Measurements from ENCODE around the gene C1QL4.
"Not testable (repeated sequence)": the region's sequence is repeated elsewhere in the genome, so short reads cannot be mapped to it uniquely, and the experiment has no call there.

The C1QL4 gene

GRCh38 chr12:49336645-49337584 lies at the start of gene C1QL4:
C1QL4 (minus strand) TSS chr12:49337188; CDS start chr12:49336477, 711 bp downstream.
- intact Hi-C loops (cut with DNase I) = no loop called here
- DNase-seq = peak; percentile 54 to 93 (median 81)

- DNase-seq; intact Hi-C loops (cut with DNase I): not testable (repeated sequence)
Observed at GRCh38 chr12:49380184-49380583, 43.2 kb upstream of the C1QL4 start.

DNA sequence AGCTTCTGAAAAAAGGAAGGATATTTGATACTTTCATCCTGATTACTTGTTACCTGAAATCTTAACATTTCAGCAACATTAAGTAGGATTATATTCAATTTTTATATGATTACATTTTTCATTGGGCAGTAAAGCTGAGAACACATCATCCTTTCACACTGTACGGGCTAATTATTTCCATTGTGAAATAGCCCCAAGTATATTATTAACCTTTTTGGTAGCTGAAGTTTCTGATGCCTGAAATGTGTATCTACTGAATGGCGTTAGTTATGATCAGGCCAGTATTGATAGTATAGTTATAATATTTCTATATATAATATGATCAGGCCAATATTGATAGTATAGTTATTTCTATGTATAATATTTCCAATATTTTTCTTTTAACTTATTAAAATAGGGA lies 40.4 kb upstream of the C1QL4 start:
- no peak for DNase-seq

GRCh38 chr12:49375406-49375805 lies 38.4 kb upstream of the C1QL4 start:
- intact Hi-C loops (cut with DNase I) = no loop called here

More for the DNA sequence above, 40.4 kb upstream of the C1QL4 start:
- intact Hi-C loops (cut with DNase I) = no loop called here

GRCh38 chr12:49370539-49370938 lies 33.6 kb upstream of the C1QL4 start:
- intact Hi-C loops (cut with DNase I) = no loop called here
- DNase-seq = no peak

More at GRCh38 chr12:49375406-49375805, 38.4 kb upstream of the C1QL4 start:
- DNase-seq = no peak

GRCh38 chr12:49369411-49370145 lies 32.6 kb upstream of the C1QL4 start:
- DNase-seq = no peak
- intact Hi-C loops (cut with DNase I) = no loop called here

DNA sequence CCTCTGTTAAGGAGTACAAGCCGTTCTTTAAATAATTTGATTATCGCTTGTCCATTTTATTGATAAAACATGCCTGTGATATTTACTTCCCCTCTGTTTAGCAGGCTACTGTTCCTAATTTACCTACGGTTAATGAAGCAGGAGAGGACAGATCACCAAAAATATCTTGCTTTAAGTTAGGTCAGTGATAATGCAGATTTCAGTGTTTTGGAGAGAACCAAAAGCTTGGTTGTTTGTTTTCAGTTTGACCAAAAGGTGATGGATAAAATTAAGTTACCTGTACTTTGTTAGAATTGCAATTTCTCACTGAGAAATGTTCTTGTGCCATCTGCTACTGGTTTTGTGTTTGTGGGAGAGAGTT lies 31.2 kb upstream of the C1QL4 start:
- no peak for DNase-seq
- intact Hi-C loops (cut with DNase I) = no loop called here

GRCh38 chr12:49367381-49368239 lies 30.6 kb upstream of the C1QL4 start, which contains the start of gene SPATS2:
SPATS2 (plus strand) TSS chr12:49367462; CDS start chr12:49461013, 93,551 bp downstream.
- intact Hi-C loops (cut with DNase I) = no loop called here
- peak in 17 of 42 donors; percentile 8 to 65 (median 31) for DNase-seq

DNA sequence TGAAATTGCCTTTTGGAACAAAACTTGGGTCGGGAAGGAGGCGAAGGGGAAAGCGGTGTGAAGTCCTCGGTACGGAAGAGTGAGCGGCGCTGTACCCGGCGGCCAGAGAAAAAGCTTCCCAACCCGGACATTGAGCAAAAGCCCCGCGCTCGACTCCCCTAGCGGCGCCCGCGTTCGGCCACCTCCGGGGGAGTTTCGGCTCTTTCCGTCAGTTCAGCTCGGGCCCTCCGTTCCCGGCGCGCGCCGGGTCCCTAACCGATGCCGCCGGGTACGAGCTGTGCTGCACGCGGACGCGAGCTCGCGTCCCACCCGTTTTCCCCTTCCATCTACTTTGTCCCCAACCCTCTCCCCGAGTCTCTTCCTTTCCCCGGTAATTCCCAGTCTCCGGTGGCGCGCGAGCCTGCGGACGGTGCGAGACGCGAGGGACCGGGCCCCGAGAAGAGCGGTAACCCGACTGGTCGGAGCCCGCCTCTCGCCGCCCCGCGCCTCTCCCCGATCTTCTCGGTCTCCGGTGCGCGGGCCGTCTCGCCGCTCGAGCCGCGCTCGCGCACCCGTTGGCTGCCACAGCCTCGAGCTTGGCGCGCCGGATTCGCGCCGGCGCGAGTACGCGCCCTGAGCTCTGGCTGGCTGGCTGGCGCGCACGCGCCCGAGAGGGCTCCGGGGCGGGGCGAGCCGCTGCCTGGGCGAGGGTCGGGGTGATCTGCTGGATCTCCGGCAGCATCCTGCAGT lies 29.8 kb upstream of the C1QL4 start:
- DNase-seq = peak; percentile 39 to 93 (median 86)
- intact Hi-C loops (cut with DNase I) = no loop called here

- DNase-seq = no peak
- intact Hi-C loops (cut with DNase I) = no loop called here
Observed at GRCh38 chr12:49366096-49366651, 29.2 kb upstream of the C1QL4 start.

DNA sequence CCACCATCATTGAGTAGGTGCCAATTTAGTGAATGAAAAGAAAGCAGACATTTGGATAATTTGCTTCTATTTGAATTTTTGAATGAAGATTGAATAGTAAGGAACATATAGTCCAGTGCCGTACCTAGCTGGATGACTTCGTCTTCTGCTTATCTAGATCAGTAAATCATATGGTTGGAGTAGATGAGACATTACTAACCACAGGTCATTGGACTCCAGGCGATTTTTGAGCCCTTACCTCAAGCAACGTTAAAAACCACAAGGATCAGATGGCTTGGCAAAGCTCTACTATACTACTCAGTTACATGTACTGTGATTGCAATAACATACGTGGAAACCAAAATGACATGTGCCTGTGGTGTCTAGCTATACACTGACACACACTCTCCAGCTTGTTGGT lies 28.6 kb upstream of the C1QL4 start:
- intact Hi-C loops (cut with DNase I) = no loop called here
- no peak for DNase-seq

- intact Hi-C loops (cut with DNase I) = no loop called here
- DNase-seq = no peak
Observed at GRCh38 chr12:49364989-49365388, 28.0 kb upstream of the C1QL4 start.

DNA sequence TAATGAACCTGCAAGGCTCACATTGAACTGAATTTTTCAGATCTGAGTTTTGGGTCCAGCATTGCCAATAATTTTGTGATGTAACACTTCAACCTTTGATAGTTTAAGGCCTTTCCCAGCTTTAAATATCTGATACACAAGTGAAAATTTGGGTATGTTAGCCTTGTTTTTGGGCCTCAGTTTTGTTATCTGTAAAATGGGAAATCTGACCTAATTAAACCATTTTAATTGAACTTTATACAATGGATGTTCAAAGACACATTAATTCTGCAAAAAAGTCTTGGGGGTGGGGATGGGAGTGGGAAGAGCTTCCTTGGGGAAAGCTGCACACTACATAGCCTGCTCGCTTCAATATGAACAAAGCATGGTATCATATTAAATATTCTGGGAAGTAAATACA lies 25.1 kb upstream of the C1QL4 start:
- DNase-seq = no peak
- intact Hi-C loops (cut with DNase I) = no loop called here

DNA sequence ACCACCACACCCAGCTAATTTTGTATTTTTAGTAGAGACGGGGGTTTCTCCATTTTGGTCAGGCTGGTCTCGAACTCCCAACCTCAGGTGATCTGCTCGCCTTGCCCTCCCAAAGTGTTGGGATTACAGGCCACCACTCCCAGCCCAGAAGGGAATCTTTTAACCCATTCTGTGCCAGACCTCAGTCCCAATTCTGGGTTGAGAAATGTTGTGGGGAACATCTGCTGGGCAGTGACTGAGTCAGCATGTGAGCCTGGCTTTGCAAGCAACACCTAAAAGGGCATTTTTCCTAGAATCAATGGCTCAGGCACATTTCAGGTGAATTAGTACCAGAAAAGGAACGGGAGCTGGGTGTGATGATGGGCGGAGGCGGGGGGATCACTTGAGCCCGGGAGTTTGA lies 22.7 kb upstream of the C1QL4 start:
- intact Hi-C loops (cut with DNase I) = loop anchor here (5.0 kb wide), 1 partner anchor 158 kb away; no protein-coding TSS in a partner anchor
- no peak for DNase-seq

DNA sequence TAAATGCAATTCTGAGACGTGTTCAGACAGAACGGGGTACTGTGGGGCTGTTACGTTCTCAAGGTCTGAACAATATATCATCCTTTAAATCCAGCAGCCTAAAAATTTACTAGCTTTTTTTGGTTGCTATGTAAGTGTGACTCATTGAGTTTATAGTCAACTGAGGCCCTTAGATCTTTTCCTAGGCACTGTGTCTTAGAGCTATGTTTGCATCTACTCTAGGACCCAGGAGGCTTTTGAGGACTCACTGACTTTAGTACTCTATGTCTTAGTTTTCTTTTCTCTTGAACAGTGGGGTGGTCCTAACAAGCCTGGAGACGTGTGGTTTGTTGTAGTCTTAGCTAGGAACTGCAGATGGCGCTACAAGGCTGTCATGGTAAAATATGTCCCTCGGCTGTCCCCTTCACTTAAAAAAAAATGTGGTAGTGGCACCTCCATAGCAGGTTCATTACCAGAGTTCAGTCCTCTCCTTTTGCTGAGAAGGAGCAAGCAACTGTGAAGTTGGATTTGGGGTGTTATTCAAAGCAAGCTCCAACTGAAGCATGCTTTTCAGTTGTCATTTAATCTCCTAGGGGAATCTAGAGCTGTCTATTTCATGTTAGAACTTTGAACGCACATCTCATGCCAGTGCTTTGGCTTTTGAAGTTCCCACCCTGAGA lies 21.6 kb upstream of the C1QL4 start:
- intact Hi-C loops (cut with DNase I) = loop anchor here (5.0 kb wide), 1 partner anchor 159 kb away; no protein-coding TSS in a partner anchor
- peak in 22 of 42 donors; percentile 31 to 83 (median 58) for DNase-seq

DNA sequence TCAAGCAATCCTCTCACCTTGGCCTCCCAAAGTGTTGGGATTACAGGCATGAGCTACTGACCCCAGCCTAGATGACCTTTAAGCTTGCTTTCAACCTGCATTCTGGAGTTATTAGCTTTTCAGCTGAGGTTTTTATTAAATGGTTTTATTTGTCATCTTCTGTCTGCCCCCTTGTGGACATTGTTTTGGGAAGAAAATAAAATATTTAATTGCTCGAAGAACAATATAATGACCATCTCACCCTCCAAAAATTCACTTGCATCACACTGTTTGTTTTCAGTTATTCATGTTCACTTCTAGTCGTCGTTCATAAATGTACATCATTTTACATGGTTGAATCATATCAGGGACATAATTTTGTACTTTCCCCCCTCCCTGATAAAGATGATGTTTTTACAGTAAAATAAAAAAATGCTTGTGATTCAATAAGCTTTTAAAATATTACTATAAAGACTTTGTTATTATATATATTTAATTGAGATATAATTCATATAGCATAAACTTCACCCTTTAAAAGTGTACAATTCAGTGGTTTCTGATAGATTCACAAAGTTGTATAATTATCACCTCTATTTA lies 20.2 kb upstream of the C1QL4 start:
- DNase-seq = no peak
- intact Hi-C loops (cut with DNase I) = loop anchor here (5.0 kb wide), 1 partner anchor 160 kb away; no protein-coding TSS in a partner anchor

DNA sequence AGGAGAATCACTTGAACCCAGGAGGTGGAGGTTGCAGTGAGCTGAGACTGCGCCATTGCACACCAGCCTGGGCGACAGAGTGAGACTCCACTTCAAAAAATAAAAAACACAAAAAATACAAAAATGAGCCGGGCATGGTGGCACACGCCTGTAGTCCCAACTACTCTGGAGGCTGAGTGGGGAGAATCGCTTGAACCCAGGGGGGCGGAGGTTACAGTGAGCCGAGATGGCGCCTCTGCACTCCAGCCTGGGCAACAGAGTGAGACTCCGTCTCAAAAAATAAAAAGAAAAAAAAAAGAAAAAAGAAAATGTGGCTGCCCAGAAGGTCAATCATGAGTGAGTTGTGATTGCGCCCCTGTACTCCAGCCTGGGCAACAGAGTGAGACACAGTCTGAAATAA lies 18.9 kb upstream of the C1QL4 start:
- intact Hi-C loops (cut with DNase I) = loop anchor here (5.0 kb wide), 1 partner anchor 161 kb away; no protein-coding TSS in a partner anchor

More for the DNA sequence above, 18.9 kb upstream of the C1QL4 start:
- no peak for DNase-seq
